Left ventricle myocardium inferior (tissue), 1 donor: Measurements from ENCODE around the gene TRIM4. TPM values are rescaled to one million over a fixed set of nuclear protein-coding genes. Genes with fewer than 3 reads are reported as not detected.

ENCODE experiments used
- DNase-seq: peaks from one replicate; pipeline ENCODE4 v3.0.0-alpha.2; 2020
- H3K27ac ChIP-seq: fragments of 200-600 bp; replicated peaks from 2 replicates; pipeline ENCODE4 v1.8.0; 2021
- H3K27me3 ChIP-seq: fragments of 200-600 bp; 2 replicates; pipeline ENCODE4 v1.8.0; 2021; ENCODE audit warnings: low read depth
- H3K36me3 ChIP-seq: fragments of 200-600 bp; 2 replicates; pipeline ENCODE4 v1.8.0; 2021
- H3K4me1 ChIP-seq: fragments of 200-600 bp; 2 replicates; pipeline ENCODE4 v1.8.0; 2021
- H3K4me3 ChIP-seq: fragments of 200-600 bp; 2 replicates; pipeline ENCODE4 v1.8.0; 2021; ENCODE audit warnings: mild to moderate bottlenecking, moderate library complexity
- H3K9me3 ChIP-seq: fragments of 200-600 bp; replicated peaks from 2 replicates; pipeline ENCODE4 v1.8.0; 2021
- CTCF ChIP-seq: fragments of 200-600 bp; IDR thresholded peaks from 2 replicates; pipeline ENCODE4 v1.8.0; 2021; ENCODE audit warnings: antibody characterized with exemption, mild to moderate bottlenecking, borderline replicate concordance
- intact Hi-C: fragments of 100-400 bp; cut with micrococcal nuclease; formaldehyde crosslinking; loops from one replicate; pipeline ENCODE4 v1.11.0; 2022
- total RNA-seq: library from RNA; stranded (reverse); fragmentation: NEBNext Ultra II Directional; extraction: Animal tissue kit (Norgen Biotek cat#: 25700); gene quantifications from one replicate; pipeline ENCODE4 v1.2.1, GENCODE V29; 2021
- donor health status: DM: no; HTN: yes; CAD: no; lungs with severe emphysema.

TRIM4 gene
- total RNA-seq, 1 donor from 2014 or later: 7.1 TPM

DNA sequence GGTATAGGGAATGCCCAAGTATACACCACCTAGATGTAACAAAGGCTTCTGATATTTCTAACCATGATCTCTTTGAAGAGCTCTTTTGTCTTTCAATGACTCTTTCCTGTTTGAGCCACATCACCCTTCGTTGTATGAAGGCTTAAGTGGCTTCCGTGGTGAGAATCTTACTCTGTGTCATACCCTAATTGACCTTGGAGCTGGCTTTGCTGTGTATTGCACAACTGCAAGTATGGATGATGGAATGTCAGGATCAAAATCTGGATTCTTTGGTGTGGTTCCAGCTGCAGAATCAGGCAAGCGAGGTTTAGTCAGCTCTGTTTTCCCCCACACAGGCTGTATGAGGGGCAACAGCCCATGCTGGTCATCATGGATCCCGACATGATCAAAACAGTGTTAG lies 75.5 kb downstream of the TRIM4 start:
- intact Hi-C loops: no loop called here
- H3K36me3 ChIP-seq: no peaks in the 10 kb centered on the region
- no peaks in the 10 kb centered on the region for H3K4me1 ChIP-seq
- H3K4me3 ChIP-seq: no peak overlapping the region
- no peak overlapping the region for H3K27ac ChIP-seq
- no peaks in the 10 kb centered on the region for H3K27me3 ChIP-seq
- no peak for TF ChIP-seq CTCF
- no peak for DNase-seq
- no peaks in the 10 kb centered on the region for H3K9me3 ChIP-seq

GRCh38 chr7:99842926-99843325 lies 76.4 kb downstream of the TRIM4 start:
- no peak for TF ChIP-seq CTCF
- Histone ChIP-seq H3K27me3 (no peaks in the 10 kb centered on the region), H3K4me3 (no peak overlapping the region), H3K27ac (no peak overlapping the region), H3K4me1 (no peaks in the 10 kb centered on the region), H3K36me3 (no peaks in the 10 kb centered on the region), H3K9me3 (no peaks in the 10 kb centered on the region)
- DNase-seq: no peak
- intact Hi-C loops: no loop called here

Other genes with a start within 250 kb of the TRIM4 start
- not detected for gene CYP3A5, start 239.5 kb downstream of the TRIM4 start, total RNA-seq
- not detected for gene CYP3A7, start 184.3 kb downstream of the TRIM4 start, total RNA-seq
- gene CYP3A4, start 135.3 kb downstream of the TRIM4 start, total RNA-seq: not detected
- gene CYP3A43, start 91.5 kb downstream of the TRIM4 start, total RNA-seq: not detected
- gene OR2AE1, start 42.5 kb downstream of the TRIM4 start, total RNA-seq: not detected
- gene GJC3, start 10.1 kb upstream of the TRIM4 start, total RNA-seq: 0.27 TPM
- 85.5 TPM for gene AZGP1, start 56.5 kb upstream of the TRIM4 start, total RNA-seq
- gene ZKSCAN1, start 96.1 kb upstream of the TRIM4 start, total RNA-seq: 37.1 TPM
- gene ZSCAN21, start 130.2 kb upstream of the TRIM4 start, total RNA-seq: 6.4 TPM
- gene ZNF3, start 162.2 kb upstream of the TRIM4 start, total RNA-seq: 12.9 TPM
- gene COPS6, start 169.4 kb upstream of the TRIM4 start, total RNA-seq: 114 TPM
- 21.1 TPM for gene MCM7, start 181.9 kb upstream of the TRIM4 start, total RNA-seq
- gene AP4M1, start 182.1 kb upstream of the TRIM4 start, total RNA-seq: 11.8 TPM
- 34.1 TPM for gene TAF6, start 199.8 kb upstream of the TRIM4 start, total RNA-seq
- 8.5 TPM for gene CNPY4, start 200.1 kb upstream of the TRIM4 start, total RNA-seq
- gene MBLAC1, start 207.4 kb upstream of the TRIM4 start, total RNA-seq: 2.0 TPM
- gene LAMTOR4, start 229.4 kb upstream of the TRIM4 start, total RNA-seq: 100 TPM
- gene TRAPPC14, start 239.2 kb upstream of the TRIM4 start, total RNA-seq: 7.1 TPM
- 1.5 TPM for gene GAL3ST4, start 249.1 kb upstream of the TRIM4 start, total RNA-seq